OCI-LY7 (cell line): ENCODE data around the gene PITPNM1. TPM values are rescaled to one million over a fixed set of nuclear protein-coding genes. Genes with fewer than 3 reads are reported as not detected.

Experiments used
- BruUV-seq: library from RNA; stranded (reverse); fragments of 400-500 nt; replicated peaks from 2 replicates; lab custom pipeline; 2021; lab: Mats Ljungman, UMichigan
- CTCF ChIA-PET: fragments of 300-600 bp; sonication (Branson Sonifier 250); formaldehyde crosslinking; loops from one replicate; lab custom pipeline; 2022; ENCODE audit warnings: antibody characterized with exemption; ENCODE audit not compliant: unreplicated experiment; lab: Charles Lee
- POLR2A ChIA-PET: fragments of 300-600 bp; sonication (Branson Sonifier 250); formaldehyde crosslinking; loops from one replicate; lab custom pipeline; 2022; ENCODE audit warnings: antibody characterized with exemption; lab: Charles Lee
- DNase-seq: peaks from one replicate; pipeline ENCODE4 v3.0.0-alpha.2; 2015; ENCODE audit warnings: low spot score
- H2AFZ ChIP-seq: fragments of 200-600 bp; sonication (generic), shearing (Covaris generic); 2 replicates; pipeline ENCODE4 v1.6.1; 2014; ENCODE audit warnings: mild to moderate bottlenecking, antibody characterized with exemption, low read length, moderate library complexity
- H3K27ac ChIP-seq: fragments of 200-600 bp; sonication (generic); 2 replicates; pipeline ENCODE4 v1.5.1; 2014; ENCODE audit warnings: mixed run types, low read depth, mild to moderate bottlenecking, moderate library complexity, low read length, inconsistent platforms; ENCODE audit not compliant: poor library complexity, severe bottlenecking
- H3K36me3 ChIP-seq: fragments of 200-600 bp; sonication (generic); 2 replicates; pipeline ENCODE4 v1.6.1; 2014; ENCODE audit warnings: mild to moderate bottlenecking, antibody characterized with exemption, low read length, moderate library complexity, mixed read lengths; ENCODE audit not compliant: insufficient read depth
- H3K4me1 ChIP-seq: fragments of 200-600 bp; sonication (generic); 2 replicates; pipeline ENCODE4 v1.5.1; 2014; ENCODE audit warnings: mild to moderate bottlenecking, low read length; ENCODE audit not compliant: insufficient read depth, poor library complexity, severe bottlenecking
- H3K4me2 ChIP-seq: fragments of 200-600 bp; sonication (generic); 2 replicates; pipeline ENCODE4 v1.6.1; 2014; ENCODE audit warnings: mild to moderate bottlenecking, low read length
- H3K4me3 ChIP-seq: fragments of 200-600 bp; sonication (generic); 2 replicates; pipeline ENCODE4 v1.5.1; 2014; ENCODE audit warnings: mild to moderate bottlenecking, low read depth, low read length; ENCODE audit not compliant: poor library complexity, severe bottlenecking
- H3K79me2 ChIP-seq: fragments of 200-600 bp; sonication (generic); 2 replicates; pipeline ENCODE4 v1.6.1; 2016; ENCODE audit warnings: low read depth, mild to moderate bottlenecking, low read length, moderate library complexity, mixed read lengths; ENCODE audit not compliant: insufficient read depth
- H3K9me2 ChIP-seq: fragments of 200-600 bp; sonication (generic); 2 replicates; pipeline ENCODE4 v1.6.1; 2016; ENCODE audit warnings: mild to moderate bottlenecking, low read length, mixed read lengths; ENCODE audit not compliant: insufficient read depth
- H3K9me3 ChIP-seq: fragments of 200-600 bp; sonication (generic); 2 replicates; pipeline ENCODE4 v1.6.1; 2014; ENCODE audit warnings: mild to moderate bottlenecking, mixed run types, low read length, mixed read lengths
- H4K20me1 ChIP-seq: fragments of 200-600 bp; sonication (generic); 2 replicates; pipeline ENCODE4 v1.6.1; 2014; ENCODE audit warnings: mild to moderate bottlenecking, antibody characterized with exemption, low read length, moderate library complexity, mixed read lengths; ENCODE audit not compliant: insufficient read depth
- CTCF ChIP-seq: fragments of 200-600 bp; sonication (generic); conservative IDR thresholded peaks from 2 replicates; pipeline ENCODE4 v1.5.1; 2014; ENCODE audit warnings: mild to moderate bottlenecking, antibody characterized with exemption, low read length, moderate library complexity, mixed read lengths
- EZH2phosphoT487 ChIP-seq: fragments of 200-600 bp; sonication (generic); IDR thresholded peaks from 2 replicates; pipeline ENCODE4 v1.6.1; 2018; ENCODE audit warnings: low read depth, borderline replicate concordance, mild to moderate bottlenecking, mixed run types, antibody characterized with exemption, low read length, moderate library complexity, mixed read lengths
- intact Hi-C: fragments of 100-400 bp; cut with micrococcal nuclease; formaldehyde crosslinking; loops from one replicate; pipeline ENCODE4 v1.10.0; 2022; ENCODE audit not compliant: unreplicated experiment
- total RNA-seq, 2 experiments: library from RNA; depleted of rRNA in 1 of 2; stranded (reverse); fragments of >200 nt in 1 of 2; shearing (Covaris generic) in 1 of 2; gene quantifications; 2 replicates each; pipeline ENCODE4 v1.2.3, GENCODE V29; 2014 to 2022

PITPNM1 gene
- total RNA-seq, 2 experiments from 2014 or later = 37.2 to 51.3 TPM

- CTCF ChIA-PET = interaction anchor here (1.2 to 1.3 kb wide), 2 partner anchors 30 to 62 kb away, joined by 3 read pairs; no protein-coding TSS in a partner anchor
- peak within 1 kb of the TSS; percentile 61; the same call in 1 of the 2 replicates for H2AFZ ChIP-seq
These were observed 36.2 kb downstream of the PITPNM1 start, which contains the start of gene TMEM134 for GRCh38 chr11:67468759-67469507. TMEM134 (minus strand) TSS chr11:67469251; CDS start chr11:67469192, 59 bp downstream.

GRCh38 chr11:67468456-67468758 is 36.8 kb downstream of the PITPNM1 start:
- no peaks in the 10 kb centered on the region for H3K9me3 ChIP-seq
- intact Hi-C loops = loop anchor here (1.0 to 5.0 kb wide), 3 partner anchors 25 to 116 kb away; partner anchors contain the start of genes CORO1B and POLD4
- peak; percentile 46 for DNase-seq
- ChIA-PET POLR2A (interaction anchor here (0.7 to 4.2 kb wide), 12 partner anchors 8 to 994 kb away, joined by 3 to 20 read pairs (median 4); partner anchors contain the start of genes AIP, CORO1B, PPP1CA and PTPRCAP), CTCF (interaction anchor here (1.2 to 1.3 kb wide), 2 partner anchors 29 to 61 kb away, joined by 3 read pairs; no protein-coding TSS in a partner anchor)
- no peaks in the 10 kb centered on the region; the same call in 1 of the 2 replicates for H3K36me3 ChIP-seq
- H3K4me2 ChIP-seq = peak overlapping the region; percentile 100
- TF ChIP-seq CTCF (no peak), EZH2phosphoT487 (no peak)
- no peak overlapping the region for H2AFZ ChIP-seq
- H3K27ac ChIP-seq = peak overlapping the region; percentile 76
- H4K20me1 ChIP-seq = no peaks in the 10 kb centered on the region
- H3K4me1 ChIP-seq = peaks cover 59% of the 10 kb centered on the region
- no TSS peak for BruUV-seq
- H3K79me2 ChIP-seq = peaks cover 23% of the 10 kb centered on the region; the same call in 1 of the 2 replicates
- H3K4me3 ChIP-seq = peak overlapping the region; percentile 87
- no peaks in the 10 kb centered on the region for H3K9me2 ChIP-seq

More at GRCh38 chr11:67468759-67469507, 36.2 kb downstream of the PITPNM1 start, which contains the start of gene TMEM134:
- H3K4me3 ChIP-seq = peak within 1 kb of the TSS; percentile 87
- POLR2A ChIA-PET = interaction anchor here (1.0 to 4.2 kb wide), 11 partner anchors 9 to 993 kb away, joined by 3 to 20 read pairs (median 5); partner anchors contain the start of genes AIP, CORO1B, PPP1CA and PTPRCAP
- H3K9me3 ChIP-seq = no peaks in the 10 kb centered on the region
- no peaks in the 10 kb centered on the region for H3K36me3 ChIP-seq
- no peaks in the 10 kb centered on the region for H3K9me2 ChIP-seq
- DNase-seq = peak; percentile 96
- H3K27ac ChIP-seq = peak within 1 kb of the TSS; percentile 76
- H3K4me2 ChIP-seq = peak within 1 kb of the TSS; percentile 100
- H3K79me2 ChIP-seq = peaks cover 23% of the 10 kb centered on the region; the same call in 1 of the 2 replicates
- no peaks in the 10 kb centered on the region for H4K20me1 ChIP-seq
- TF ChIP-seq EZH2phosphoT487 (no peak), CTCF (peak; percentile 71)
- peaks cover 54% of the 10 kb centered on the region for H3K4me1 ChIP-seq
- intact Hi-C loops = loop anchor here (1.0 to 5.0 kb wide), 5 partner anchors 26 to 117 kb away; partner anchors contain the start of genes CORO1B, POLD4 and PTPRCAP
- no TSS peak for BruUV-seq
